GM18520 (cell line): ENCODE measurements around the gene ANKRD9.
"Not testable (repeated sequence)": the region's sequence is repeated elsewhere in the genome, so short reads cannot be mapped to it uniquely, and the experiment has no call there.

Source experiments
- ATAC-seq: cut with Tn5 transposase; IDR thresholded peaks from one replicate; pipeline ENCODE4 v1.9.1; 2021; ENCODE audit not compliant: unreplicated experiment

ANKRD9 gene

GRCh38 chr14:102538602-102539543 is 29.3 kb upstream of the ANKRD9 start:
- ATAC-seq: no peak

DNA sequence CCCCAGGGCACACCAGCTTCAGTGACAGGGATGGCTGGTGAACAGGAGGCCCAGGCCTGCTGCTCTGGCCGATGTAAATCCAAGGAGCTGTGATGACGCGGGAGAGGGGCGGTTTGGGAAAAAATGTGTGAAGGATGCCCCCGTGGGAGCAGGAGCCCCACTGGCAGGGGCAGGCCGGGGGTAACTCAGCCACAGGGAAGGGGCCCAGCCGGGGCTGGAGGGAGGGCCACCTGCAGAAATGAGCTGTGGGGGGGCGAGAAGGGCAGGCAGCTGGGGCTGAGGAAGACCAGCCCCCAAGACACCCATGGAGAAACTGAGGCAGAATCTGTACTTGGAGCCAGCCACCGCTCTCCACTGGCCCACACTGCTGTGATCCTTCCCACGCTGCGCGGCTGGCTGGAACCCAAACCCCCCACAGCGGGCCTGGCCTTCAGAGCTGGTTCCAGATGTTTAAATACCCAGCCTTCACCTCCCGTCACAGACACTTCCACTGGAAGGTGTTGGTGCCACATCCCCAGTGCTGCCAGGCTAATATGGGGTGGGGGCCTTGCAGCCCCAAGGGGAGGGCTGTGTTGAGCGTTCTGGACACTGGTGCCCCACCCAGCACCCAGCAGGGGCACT is 28.5 kb upstream of the ANKRD9 start:
- no peak for ATAC-seq

DNA sequence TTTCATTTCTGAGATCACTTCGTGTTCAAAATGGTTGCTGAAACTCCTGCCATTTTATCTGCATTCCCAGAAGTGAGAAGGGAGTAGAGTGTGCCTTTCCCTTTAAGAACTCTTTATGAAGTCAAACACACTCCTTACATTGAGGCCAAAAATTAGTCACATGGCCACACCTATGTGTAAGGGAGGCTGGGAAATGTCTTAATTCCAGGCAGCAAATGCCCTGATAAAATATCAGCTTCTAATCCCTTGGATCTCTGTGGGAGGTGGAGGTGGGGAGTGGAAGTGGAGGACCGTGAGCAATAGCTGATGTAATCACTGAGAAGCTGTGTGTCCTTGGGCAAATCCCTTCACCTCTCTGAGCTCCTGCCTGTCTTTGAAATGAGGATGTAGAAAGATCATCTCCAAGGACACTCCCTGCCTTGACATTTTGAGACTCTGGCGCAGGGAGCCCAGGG is 22.7 kb upstream of the ANKRD9 start:
- no peak for ATAC-seq

GRCh38 chr14:102530828-102531478 is 21.4 kb upstream of the ANKRD9 start:
- ATAC-seq: no peak

DNA sequence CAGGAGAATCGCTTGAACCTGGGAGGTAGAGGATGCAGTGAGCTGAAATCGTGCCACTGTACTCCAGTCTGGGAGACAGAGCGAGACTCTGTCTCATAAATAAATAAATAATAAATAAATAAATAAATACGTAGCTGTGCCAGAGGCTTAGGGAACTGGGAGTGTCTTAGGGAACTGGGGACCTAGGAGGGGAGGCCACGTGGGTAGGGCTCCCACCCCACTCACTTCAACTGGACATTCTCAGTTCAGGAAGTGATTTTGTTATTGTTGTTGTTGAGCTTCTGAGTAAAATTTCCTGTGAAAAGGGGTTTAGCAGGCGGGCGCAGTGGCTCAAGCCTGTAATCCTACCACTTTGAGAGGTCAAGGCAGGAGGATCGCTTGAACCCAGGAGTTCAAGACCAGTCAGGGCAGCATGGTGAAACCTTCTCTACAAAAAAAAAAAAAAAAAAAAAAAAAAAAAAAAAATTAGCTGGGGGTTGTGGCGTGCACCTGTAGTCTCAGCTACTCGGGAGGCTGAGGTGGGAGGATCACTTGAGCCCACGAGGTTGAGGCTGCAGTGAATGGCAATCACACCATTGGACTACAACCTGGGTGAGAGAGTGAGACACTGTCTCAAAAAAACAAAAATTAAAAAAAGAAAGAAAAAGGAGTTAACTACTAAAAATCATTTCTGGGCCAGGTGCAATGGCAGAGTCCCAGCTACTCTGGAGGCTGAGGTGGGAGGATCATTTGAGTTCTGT is 19.0 kb upstream of the ANKRD9 start:
- no peak for ATAC-seq

DNA sequence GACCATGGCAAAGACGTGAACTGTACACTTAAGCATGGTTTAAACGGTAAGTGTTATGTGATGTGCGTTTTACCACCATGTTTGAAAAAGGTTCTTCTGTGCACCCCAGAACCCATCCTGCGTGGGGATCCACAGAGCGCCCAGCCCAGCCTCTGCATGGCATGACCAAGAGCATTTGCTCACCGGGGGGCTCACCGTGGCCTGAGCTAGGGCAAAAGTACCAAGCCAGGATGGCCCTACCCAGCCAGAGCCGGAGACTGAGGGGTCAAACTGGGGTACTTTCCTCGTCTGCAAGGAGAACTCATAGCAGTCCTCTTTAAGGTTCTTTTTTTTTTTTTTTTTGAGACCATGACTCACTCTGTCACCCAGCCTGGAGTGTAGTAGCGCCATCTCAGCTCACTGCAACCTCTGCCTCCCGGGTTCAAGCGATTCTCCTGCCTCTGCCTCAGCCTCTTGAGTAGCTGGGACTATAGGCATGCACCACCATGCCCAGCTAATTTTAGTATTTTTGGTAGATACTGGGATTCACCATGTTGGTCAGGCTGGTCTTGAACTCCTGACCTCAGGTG is 16.4 kb upstream of the ANKRD9 start:
- no peak for ATAC-seq

DNA sequence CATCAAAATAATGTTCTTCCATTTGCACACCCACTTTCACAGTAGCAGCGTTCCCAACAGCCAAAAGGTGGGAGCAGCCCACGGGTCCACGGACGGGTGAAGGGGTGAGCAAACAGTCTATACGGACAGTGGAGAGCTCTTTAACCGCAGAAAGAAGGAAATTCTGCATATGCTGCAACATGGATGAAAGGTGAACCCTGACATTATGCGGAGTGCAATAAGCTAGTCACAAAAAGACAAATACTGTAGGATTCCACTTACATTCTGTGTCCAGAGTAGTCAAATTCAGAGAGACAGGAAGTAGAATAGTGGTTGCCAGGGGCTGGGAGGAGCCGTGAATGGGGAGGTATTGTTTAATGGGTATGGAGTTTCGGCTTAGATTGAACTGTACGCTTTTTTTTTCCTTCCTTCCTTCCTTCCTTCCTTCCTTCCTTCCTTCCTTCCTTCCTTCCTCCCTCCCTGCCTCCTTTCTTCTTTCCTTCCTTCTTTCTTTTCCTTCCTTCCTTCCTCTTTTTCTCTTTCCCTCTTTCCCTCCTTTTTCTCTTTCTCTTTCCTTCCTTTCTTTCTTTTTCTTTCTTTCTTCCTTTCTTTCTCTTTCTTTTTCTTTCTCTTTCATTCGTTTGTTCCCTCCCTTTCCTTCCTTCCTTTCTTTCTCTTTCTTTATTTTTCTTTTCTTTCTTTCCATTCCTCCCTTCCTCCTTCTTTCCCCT is 15.8 kb upstream of the ANKRD9 start:
- ATAC-seq: peak; percentile 4

GRCh38 chr14:102524451-102525218 is 15.1 kb upstream of the ANKRD9 start:
- peak; percentile 98 for ATAC-seq

GRCh38 chr14:102523569-102524450 is 14.2 kb upstream of the ANKRD9 start:
- no peak for ATAC-seq

DNA sequence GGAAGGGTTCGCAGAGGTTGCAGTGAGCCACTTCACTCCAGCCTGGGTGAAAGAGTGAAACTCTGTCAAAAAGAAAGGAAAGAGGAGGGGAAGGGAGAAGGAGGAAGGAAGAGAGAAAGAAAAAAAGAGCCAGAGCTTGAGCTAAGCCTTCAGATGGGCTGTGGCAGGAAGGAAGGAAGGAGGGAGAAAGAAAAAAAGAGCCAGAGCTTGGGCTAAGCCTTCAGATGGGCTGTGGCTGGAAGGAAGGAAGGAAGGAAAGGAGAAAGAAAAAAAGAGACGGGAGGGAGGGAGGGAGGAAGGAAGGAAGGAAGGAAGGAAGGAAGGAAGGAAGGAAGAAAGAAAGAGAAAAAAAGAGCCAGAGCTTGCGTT is 13.6 kb upstream of the ANKRD9 start:
- no peak for ATAC-seq

DNA sequence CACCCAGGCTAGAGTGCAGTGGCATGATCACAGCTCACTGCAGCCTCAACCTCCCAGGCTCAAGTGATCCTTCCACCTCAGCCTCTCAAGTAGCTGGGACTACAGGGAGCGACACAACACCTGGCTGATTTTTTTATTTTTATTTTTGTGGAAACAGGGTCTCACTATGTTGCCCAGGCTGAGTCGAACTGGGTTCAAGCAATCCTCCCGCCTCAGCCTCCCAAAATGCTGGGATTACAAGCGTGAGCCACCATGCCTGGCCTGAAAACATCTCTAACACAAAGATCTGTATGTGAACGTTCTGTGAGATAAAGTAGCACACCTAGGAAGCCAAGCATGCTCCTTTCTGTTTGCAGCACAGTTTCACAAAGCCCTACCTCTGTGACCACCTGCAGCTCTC is 10.1 kb upstream of the ANKRD9 start:
- not testable (repeated sequence) for ATAC-seq

GRCh38 chr14:102518063-102518648 is 8.6 kb upstream of the ANKRD9 start:
- no peak for ATAC-seq

- no peak for ATAC-seq
Measured at GRCh38 chr14:102517392-102518062, 8.0 kb upstream of the ANKRD9 start.

GRCh38 chr14:102516531-102517391 is 7.2 kb upstream of the ANKRD9 start:
- ATAC-seq: peak; percentile 68

GRCh38 chr14:102514987-102515733 is 5.6 kb upstream of the ANKRD9 start:
- ATAC-seq: no peak
